GM19239 (cell line): Measurements from ENCODE around the gene TRNP1.

Source experiments
- DNase-seq: peaks from one replicate; pipeline ENCODE4 v3.0.0; 2011; ENCODE audit warnings: low spot score; ENCODE audit not compliant: insufficient read length
- FAIRE-seq: peaks from 2 replicates; lab custom pipeline; 2011; peaks lifted over from hg19 to GRCh38; lab: Jason Lieb, UNC

The TRNP1 gene

GRCh38 chr1:27018316-27018715 is 24.8 kb downstream of the TRNP1 start:
- FAIRE-seq (no peak), DNase-seq (no peak)

- FAIRE-seq (no peak), DNase-seq (no peak)
Observed at GRCh38 chr1:27021354-27022031, 28.0 kb downstream of the TRNP1 start.

- FAIRE-seq (no peak), DNase-seq (no peak)
Observed at GRCh38 chr1:27025718-27026117, 32.2 kb downstream of the TRNP1 start.

- DNase-seq: no peak
- no peak for FAIRE-seq
Observed at GRCh38 chr1:27026621-27027574, 33.4 kb downstream of the TRNP1 start.

GRCh38 chr1:27027575-27028250 is 34.2 kb downstream of the TRNP1 start:
- DNase-seq (no peak), FAIRE-seq (no peak)

GRCh38 chr1:27029517-27029916 is 36.0 kb downstream of the TRNP1 start:
- no peak for DNase-seq
- no peak for FAIRE-seq

GRCh38 chr1:27031235-27032118 is 38.0 kb downstream of the TRNP1 start:
- no peak for FAIRE-seq
- DNase-seq: no peak

GRCh38 chr1:27032119-27032461 is 38.6 kb downstream of the TRNP1 start:
- FAIRE-seq: no peak
- DNase-seq: no peak

- no peak for FAIRE-seq
- DNase-seq: no peak
Observed at GRCh38 chr1:27033043-27033746, 39.7 kb downstream of the TRNP1 start.

- no peak for FAIRE-seq
- DNase-seq: no peak
Observed at GRCh38 chr1:27035344-27035743, 41.9 kb downstream of the TRNP1 start.

GRCh38 chr1:27036718-27037117 is 43.2 kb downstream of the TRNP1 start:
- no peak for DNase-seq
- FAIRE-seq: no peak

GRCh38 chr1:27037518-27037917 is 44.0 kb downstream of the TRNP1 start:
- no peak for FAIRE-seq
- DNase-seq: no peak

- DNase-seq (no peak), FAIRE-seq (no peak)
Observed at GRCh38 chr1:27038020-27038419, 44.5 kb downstream of the TRNP1 start.

GRCh38 chr1:27042670-27043069 is 49.2 kb downstream of the TRNP1 start:
- DNase-seq (no peak), FAIRE-seq (no peak)

- FAIRE-seq (peak; percentile 88), DNase-seq (peak; percentile 76)
Observed at GRCh38 chr1:27044613-27045151, 51.2 kb downstream of the TRNP1 start.

- peak; percentile 65 for FAIRE-seq
- DNase-seq: peak; percentile 63
Observed at GRCh38 chr1:27045973-27046558, 52.6 kb downstream of the TRNP1 start.

- DNase-seq (no peak), FAIRE-seq (no peak)
Observed at GRCh38 chr1:27047914-27048313, 54.4 kb downstream of the TRNP1 start.

GRCh38 chr1:27049100-27049499 is 55.6 kb downstream of the TRNP1 start:
- no peak for DNase-seq
- no peak for FAIRE-seq

- DNase-seq: no peak
- no peak for FAIRE-seq
Observed at GRCh38 chr1:27049607-27050006, 56.1 kb downstream of the TRNP1 start.
